HG02852 (cell line): Measurements from ENCODE around the gene MAN2B1.
A peak's percentile ranks its signal among the peaks of the same experiment; 100 is the strongest.
"Not testable (repeated sequence)": the region's sequence is repeated elsewhere in the genome, so short reads cannot be mapped to it uniquely, and the experiment has no call there.

Source experiments
- ATAC-seq: cut with Tn5 transposase; IDR thresholded peaks from one replicate; pipeline ENCODE4 v1.9.1; 2021; ENCODE audit warnings: mild to moderate bottlenecking, moderate library complexity; ENCODE audit not compliant: unreplicated experiment

Gene MAN2B1

GRCh38 chr19:12623361-12624031, 43.0 kb downstream of the MAN2B1 start:
- no peak for ATAC-seq

GRCh38 chr19:12621253-12622024, 45.1 kb downstream of the MAN2B1 start:
- not testable (repeated sequence) for ATAC-seq

- ATAC-seq = no peak
Measured at GRCh38 chr19:12617646-12618045, 48.9 kb downstream of the MAN2B1 start.

- no peak for ATAC-seq
Measured at GRCh38 chr19:12611361-12611699, 55.2 kb downstream of the MAN2B1 start.

GRCh38 chr19:12610540-12611360, 55.8 kb downstream of the MAN2B1 start, which contains the start of the genes ZNF490 and ZNF791:
Gene ZNF490, minus strand, starts transcription at chr19:12610813. Its CDS starts 133 bp downstream, at chr19:12610680.
Gene ZNF791, plus strand, starts transcription at chr19:12610920. Its CDS starts 160 bp downstream, at chr19:12611080.
- ATAC-seq = peak; percentile 78

- ATAC-seq = no peak
Measured at GRCh38 chr19:12607631-12608030, 58.9 kb downstream of the MAN2B1 start.

GRCh38 chr19:12606796-12607195, 59.7 kb downstream of the MAN2B1 start:
- no peak for ATAC-seq

- peak; percentile 59 for ATAC-seq
Measured at GRCh38 chr19:12603714-12604113, 62.8 kb downstream of the MAN2B1 start.

- ATAC-seq = no peak
Measured at GRCh38 chr19:12597594-12597993, 68.9 kb downstream of the MAN2B1 start.

- ATAC-seq = no peak
Measured at GRCh38 chr19:12596927-12597548, 69.5 kb downstream of the MAN2B1 start.
